ENCODE data around the gene BCKDHB. TPM values are rescaled to one million over a fixed set of nuclear protein-coding genes. Genes with fewer than 3 reads are reported as not detected.

The BCKDHB gene
- polyA plus RNA-seq, 2 of the 4 experiments (the other 2 are of a cell fraction): 7.7 to 15.0 TPM

- CTCF ChIA-PET: no interaction called here
- Histone ChIP-seq H3K4me1 (no peaks in the 10 kb centered on the region), H3K4me3 (no peak overlapping the region), H3K4me2 (no peak overlapping the region), H3K27ac (no peak overlapping the region), H3K9me3 (no peaks in the 10 kb centered on the region)
- DNase-seq (ENCODE audit: low read depth in 1 of 2, low spot score in 1 of 2): no peak
- 58% methylated on average over 2 of the region's 2 CpGs for WGBS (ENCODE audit: missing lambda C conversion rate)
- no peak for TF ChIP-seq HEYL (CRISPR knock-in tag; IDR thresholded peaks at IDR 0.05)
- TF ChIP-seq HDAC2 (IDR thresholded peaks at IDR 0.05): no peak
- no peak for TF ChIP-seq KDM1A (IDR thresholded peaks at IDR 0.05; ENCODE audit: low read depth)
- TF ChIP-seq HOXA7 (CRISPR knock-in tag; IDR thresholded peaks at IDR 0.05): no peak
- no peak for TF ChIP-seq MAZ (IDR thresholded peaks at IDR 0.05; ENCODE audit: borderline replicate concordance, low read depth, low read length)
- TF ChIP-seq, protein P1, sequence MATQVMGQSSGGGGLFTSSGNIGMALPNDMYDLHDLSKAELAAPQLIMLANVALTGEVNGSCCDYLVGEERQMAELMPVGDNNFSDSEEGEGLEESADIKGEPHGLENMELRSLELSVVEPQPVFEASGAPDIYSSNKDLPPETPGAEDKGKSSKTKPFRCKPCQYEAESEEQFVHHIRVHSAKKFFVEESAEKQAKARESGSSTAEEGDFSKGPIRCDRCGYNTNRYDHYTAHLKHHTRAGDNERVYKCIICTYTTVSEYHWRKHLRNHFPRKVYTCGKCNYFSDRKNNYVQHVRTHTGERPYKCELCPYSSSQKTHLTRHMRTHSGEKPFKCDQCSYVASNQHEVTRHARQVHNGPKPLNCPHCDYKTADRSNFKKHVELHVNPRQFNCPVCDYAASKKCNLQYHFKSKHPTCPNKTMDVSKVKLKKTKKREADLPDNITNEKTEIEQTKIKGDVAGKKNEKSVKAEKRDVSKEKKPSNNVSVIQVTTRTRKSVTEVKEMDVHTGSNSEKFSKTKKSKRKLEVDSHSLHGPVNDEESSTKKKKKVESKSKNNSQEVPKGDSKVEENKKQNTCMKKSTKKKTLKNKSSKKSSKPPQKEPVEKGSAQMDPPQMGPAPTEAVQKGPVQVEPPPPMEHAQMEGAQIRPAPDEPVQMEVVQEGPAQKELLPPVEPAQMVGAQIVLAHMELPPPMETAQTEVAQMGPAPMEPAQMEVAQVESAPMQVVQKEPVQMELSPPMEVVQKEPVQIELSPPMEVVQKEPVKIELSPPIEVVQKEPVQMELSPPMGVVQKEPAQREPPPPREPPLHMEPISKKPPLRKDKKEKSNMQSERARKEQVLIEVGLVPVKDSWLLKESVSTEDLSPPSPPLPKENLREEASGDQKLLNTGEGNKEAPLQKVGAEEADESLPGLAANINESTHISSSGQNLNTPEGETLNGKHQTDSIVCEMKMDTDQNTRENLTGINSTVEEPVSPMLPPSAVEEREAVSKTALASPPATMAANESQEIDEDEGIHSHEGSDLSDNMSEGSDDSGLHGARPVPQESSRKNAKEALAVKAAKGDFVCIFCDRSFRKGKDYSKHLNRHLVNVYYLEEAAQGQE (IDR thresholded peaks at IDR 0.05): no peak
- no peak for TF ChIP-seq CHD4 (IDR thresholded peaks at IDR 0.05; ENCODE audit: borderline replicate concordance)
- no peak for TF ChIP-seq RNF2 (IDR thresholded peaks at IDR 0.05; ENCODE audit: borderline replicate concordance, low read depth)
- TF ChIP-seq EP300 (IDR thresholded peaks at IDR 0.05): no peak
- TF ChIP-seq, protein P2, sequence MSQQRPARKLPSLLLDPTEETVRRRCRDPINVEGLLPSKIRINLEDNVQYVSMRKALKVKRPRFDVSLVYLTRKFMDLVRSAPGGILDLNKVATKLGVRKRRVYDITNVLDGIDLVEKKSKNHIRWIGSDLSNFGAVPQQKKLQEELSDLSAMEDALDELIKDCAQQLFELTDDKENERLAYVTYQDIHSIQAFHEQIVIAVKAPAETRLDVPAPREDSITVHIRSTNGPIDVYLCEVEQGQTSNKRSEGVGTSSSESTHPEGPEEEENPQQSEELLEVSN (IDR thresholded peaks at IDR 0.05; ENCODE audit: borderline replicate concordance, low read depth): no peak
- no peak for TF ChIP-seq MAX (IDR thresholded peaks at IDR 0.05)
- no peak for TF ChIP-seq CHD2 (IDR thresholded peaks at IDR 0.05; ENCODE audit: low read length, partially characterized antibody)
- no peak for TF ChIP-seq NPAS2 (CRISPR knock-in tag; IDR thresholded peaks at IDR 0.05; ENCODE audit: borderline replicate concordance)
- no peak for TF ChIP-seq NFE2L2 (conservative IDR thresholded peaks at IDR 0.05; ENCODE audit: low read length)
- TF ChIP-seq FOSL2 (IDR thresholded peaks at IDR 0.05): no peak
- no peak for TF ChIP-seq FOSL2 (CRISPR knock-in tag; IDR thresholded peaks at IDR 0.05)
- TF ChIP-seq, protein P3, sequence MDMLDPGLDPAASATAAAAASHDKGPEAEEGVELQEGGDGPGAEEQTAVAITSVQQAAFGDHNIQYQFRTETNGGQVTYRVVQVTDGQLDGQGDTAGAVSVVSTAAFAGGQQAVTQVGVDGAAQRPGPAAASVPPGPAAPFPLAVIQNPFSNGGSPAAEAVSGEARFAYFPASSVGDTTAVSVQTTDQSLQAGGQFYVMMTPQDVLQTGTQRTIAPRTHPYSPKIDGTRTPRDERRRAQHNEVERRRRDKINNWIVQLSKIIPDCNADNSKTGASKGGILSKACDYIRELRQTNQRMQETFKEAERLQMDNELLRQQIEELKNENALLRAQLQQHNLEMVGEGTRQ (IDR thresholded peaks at IDR 0.05): no peak
- TF ChIP-seq TFCP2L1 (CRISPR knock-in tag; IDR thresholded peaks at IDR 0.05): no peak
- TF ChIP-seq ELK1 (IDR thresholded peaks at IDR 0.05; ENCODE audit: low read depth, low read length): no peak
- no peak for TF ChIP-seq POLR2A (IDR thresholded peaks at IDR 0.05; ENCODE audit: low read length)
- no peak for TF ChIP-seq ESRRA (IDR thresholded peaks at IDR 0.05; ENCODE audit: borderline replicate concordance, low read length)
- no peak for ATAC-seq
- POLR2A ChIA-PET: no interaction called here
- FAIRE-seq: no peak
Observed at GRCh38 chr6:80271074-80271473, 164.6 kb downstream of the BCKDHB start.

GRCh38 chr6:80272988-80273387 lies 166.5 kb downstream of the BCKDHB start:
- no peak overlapping the region for H3K27ac ChIP-seq
- H3K4me2 ChIP-seq: no peak overlapping the region
- FAIRE-seq: no peak
- H3K9me3 ChIP-seq: no peaks in the 10 kb centered on the region
- ChIA-PET CTCF (no interaction called here), POLR2A (no interaction called here)
- no peak for DNase-seq (ENCODE audit: low read depth in 1 of 2, low spot score in 1 of 2)
- H3K4me3 ChIP-seq: no peak overlapping the region
- TF ChIP-seq HOXB13 (CRISPR knock-in tag; IDR thresholded peaks at IDR 0.05; ENCODE audit: low read depth) (no peak), BHLHE40 (IDR thresholded peaks at IDR 0.05; ENCODE audit: low read depth, low read length) (no peak), FOSL2 (IDR thresholded peaks at IDR 0.05) (no peak), FOSL2 (CRISPR knock-in tag; IDR thresholded peaks at IDR 0.05) (no peak), FOXS1 (CRISPR knock-in tag; IDR thresholded peaks at IDR 0.05) (no peak), RFX5 (IDR thresholded peaks at IDR 0.05) (no peak), CHD4 (IDR thresholded peaks at IDR 0.05; ENCODE audit: borderline replicate concordance) (no peak), ZC3H11A (IDR thresholded peaks at IDR 0.05) (no peak)
- ATAC-seq: no peak
- no peaks in the 10 kb centered on the region for H3K4me1 ChIP-seq
- WGBS (ENCODE audit: missing lambda C conversion rate): 90% methylated on average over 4 of the region's 4 CpGs

All from A549 (cell line).